SU-DHL-6 (cell line): ENCODE measurements around the gene HEATR3.

Experiments used
- H2AFZ ChIP-seq: fragments of 200-600 bp; sonication (generic); 2 replicates; pipeline ENCODE4 v1.6.1; 2014; ENCODE audit warnings: low read depth, mild to moderate bottlenecking, moderate library complexity, mixed read lengths, antibody characterized with exemption, low read length; ENCODE audit not compliant: severe bottlenecking
- H3F3A ChIP-seq: fragments of 200-600 bp; shearing (Covaris generic); 2 replicates; pipeline ENCODE4 v1.6.0; 2016; ENCODE audit warnings: antibody characterized with exemption, mild to moderate bottlenecking; ENCODE audit not compliant: insufficient read depth
- H3K27ac ChIP-seq: fragments of 200-600 bp; sonication (generic); 2 replicates; pipeline ENCODE4 v1.5.1; 2016; ENCODE audit warnings: low read depth, mild to moderate bottlenecking, low read length, moderate library complexity, mixed read lengths
- H3K27me3 ChIP-seq: fragments of 200-600 bp; sonication (generic), shearing (Covaris generic); 2 replicates; pipeline ENCODE4 v1.6.0; 2014; ENCODE audit warnings: mild to moderate bottlenecking, low read length
- H3K36me3 ChIP-seq: fragments of 200-600 bp; sonication (generic); 2 replicates; pipeline ENCODE4 v1.6.1; 2014; ENCODE audit warnings: mild to moderate bottlenecking, low read length, mixed read lengths
- H3K4me2 ChIP-seq: fragments of 300-600, 200-600 bp; shearing (Covaris generic), sonication (generic); 2 replicates; pipeline ENCODE4 v1.6.0; 2014; ENCODE audit warnings: low read length, low read depth, mild to moderate bottlenecking; ENCODE audit not compliant: poor library complexity, severe bottlenecking
- H3K4me3 ChIP-seq: fragments of 200-600 bp; sonication (generic); 2 replicates; pipeline ENCODE4 v1.5.1; 2014; ENCODE audit warnings: antibody characterized with exemption, low read length, mild to moderate bottlenecking, mixed read lengths; ENCODE audit not compliant: insufficient read depth, poor library complexity, severe bottlenecking
- H3K79me2 ChIP-seq: fragments of 200-600 bp; sonication (generic); 2 replicates; pipeline ENCODE4 v1.6.1; 2014; ENCODE audit warnings: mild to moderate bottlenecking, low read length, moderate library complexity; ENCODE audit not compliant: insufficient read depth
- H3K9ac ChIP-seq: fragments of 200-600 bp; sonication (generic); 2 replicates; pipeline ENCODE4 v1.7.0; 2014; ENCODE audit warnings: mild to moderate bottlenecking, low read length
- H3K9me2 ChIP-seq: fragments of 200-600 bp; sonication (generic); replicated peaks from 2 replicates; pipeline ENCODE4 v1.6.1; 2014; ENCODE audit warnings: low read length; ENCODE audit not compliant: insufficient read depth
- H3K9me3 ChIP-seq: fragments of 200-600 bp; sonication (generic); 2 replicates; pipeline ENCODE4 v1.6.1; 2014; ENCODE audit warnings: low read length, mixed read lengths; ENCODE audit not compliant: insufficient read depth
- H4K20me1 ChIP-seq: fragments of 200-600 bp; sonication (generic); 2 replicates; pipeline ENCODE4 v1.6.1; 2014; ENCODE audit warnings: low read depth, mild to moderate bottlenecking, antibody characterized with exemption, low read length, moderate library complexity, mixed read lengths
- EZH2phosphoT487 ChIP-seq: fragments of 200-600 bp; sonication (generic), shearing (Covaris generic); conservative IDR thresholded peaks from 2 replicates; pipeline ENCODE4 v1.6.1; 2018; ENCODE audit warnings: mild to moderate bottlenecking, antibody characterized with exemption, low read length, moderate library complexity, mixed read lengths
- TF ChIP-seq, protein P1 (sequence below): fragments of 200-600 bp; sonication (generic); IDR thresholded peaks from one replicate; pipeline ENCODE4 v1.5.1; 2017; ENCODE audit warnings: antibody characterized with exemption, mild to moderate bottlenecking, low read length, moderate library complexity; ENCODE audit not compliant: insufficient read depth, poor library complexity, severe bottlenecking

The HEATR3 gene

DNA sequence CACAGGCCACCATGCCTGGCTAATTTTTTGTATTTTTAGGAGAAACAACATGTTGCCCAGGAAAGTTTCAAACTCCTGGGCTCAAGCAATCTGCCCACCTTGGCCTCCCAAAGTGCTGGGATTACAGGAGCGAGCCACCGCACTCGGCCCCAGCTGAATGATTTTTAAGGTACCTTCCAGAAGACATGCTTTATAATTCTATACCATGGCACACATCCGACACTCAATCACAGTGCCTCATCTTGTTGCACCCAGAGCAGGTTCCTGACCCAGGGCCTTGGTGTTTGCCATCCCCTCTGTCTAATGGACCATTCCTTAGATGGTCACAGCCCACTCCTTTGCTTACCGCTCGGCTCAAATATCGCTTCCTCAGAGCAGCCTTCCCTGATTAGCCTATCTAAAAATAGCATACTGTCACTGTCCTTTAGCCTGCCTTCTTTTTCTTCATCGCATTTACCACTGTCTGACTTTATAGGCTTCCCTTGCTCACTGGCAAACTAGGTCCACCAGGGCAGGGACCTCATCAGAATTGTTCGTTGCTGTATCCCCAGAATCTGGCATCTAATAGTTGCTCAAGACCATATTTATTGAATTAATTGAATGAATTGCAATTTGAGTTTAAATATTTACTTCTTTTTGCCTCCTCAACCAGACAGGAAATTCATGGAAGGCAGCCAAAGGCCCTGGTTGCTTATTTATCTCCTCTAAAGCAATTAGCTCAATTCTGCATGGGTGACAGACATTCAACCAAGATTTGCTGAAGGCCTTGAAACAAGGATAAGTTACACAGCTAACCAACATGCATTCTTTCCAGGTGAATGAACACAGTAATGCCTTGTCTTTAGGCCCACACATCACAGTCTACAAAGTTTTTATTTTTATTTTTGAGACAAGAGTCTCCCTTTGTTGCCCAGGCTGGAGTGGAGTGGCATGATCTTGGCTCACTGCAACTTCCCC lies 81.0 kb downstream of the HEATR3 start:
- no peaks in the 10 kb centered on the region for H4K20me1 ChIP-seq
- no peak for TF ChIP-seq EZH2phosphoT487
- TF ChIP-seq, protein P1, sequence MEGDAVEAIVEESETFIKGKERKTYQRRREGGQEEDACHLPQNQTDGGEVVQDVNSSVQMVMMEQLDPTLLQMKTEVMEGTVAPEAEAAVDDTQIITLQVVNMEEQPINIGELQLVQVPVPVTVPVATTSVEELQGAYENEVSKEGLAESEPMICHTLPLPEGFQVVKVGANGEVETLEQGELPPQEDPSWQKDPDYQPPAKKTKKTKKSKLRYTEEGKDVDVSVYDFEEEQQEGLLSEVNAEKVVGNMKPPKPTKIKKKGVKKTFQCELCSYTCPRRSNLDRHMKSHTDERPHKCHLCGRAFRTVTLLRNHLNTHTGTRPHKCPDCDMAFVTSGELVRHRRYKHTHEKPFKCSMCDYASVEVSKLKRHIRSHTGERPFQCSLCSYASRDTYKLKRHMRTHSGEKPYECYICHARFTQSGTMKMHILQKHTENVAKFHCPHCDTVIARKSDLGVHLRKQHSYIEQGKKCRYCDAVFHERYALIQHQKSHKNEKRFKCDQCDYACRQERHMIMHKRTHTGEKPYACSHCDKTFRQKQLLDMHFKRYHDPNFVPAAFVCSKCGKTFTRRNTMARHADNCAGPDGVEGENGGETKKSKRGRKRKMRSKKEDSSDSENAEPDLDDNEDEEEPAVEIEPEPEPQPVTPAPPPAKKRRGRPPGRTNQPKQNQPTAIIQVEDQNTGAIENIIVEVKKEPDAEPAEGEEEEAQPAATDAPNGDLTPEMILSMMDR: no peak

DNA sequence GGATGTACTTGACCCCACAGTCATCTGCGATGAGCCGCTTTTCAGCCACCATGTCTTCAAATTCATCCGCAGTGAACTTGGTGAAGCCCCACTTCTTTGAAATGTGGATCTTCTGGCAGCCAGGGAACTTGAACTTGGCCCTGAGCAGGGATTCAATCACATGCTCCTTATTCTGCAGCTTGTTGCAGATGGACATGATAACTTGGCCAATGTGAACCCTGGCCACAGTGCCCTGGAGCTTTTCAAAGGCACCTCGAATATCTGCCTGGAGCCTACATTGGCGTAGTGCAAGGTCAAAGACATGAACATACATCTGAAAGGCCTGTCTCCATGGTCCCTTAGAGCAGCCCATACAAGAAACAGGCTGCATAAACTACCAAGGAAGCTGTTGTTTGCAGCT lies 85.6 kb downstream of the HEATR3 start:
- Histone ChIP-seq H3F3A (peaks cover 15% of the 10 kb centered on the region; the same call in 1 of the 2 replicates), H3K4me3 (no peak overlapping the region), H3K9ac (no peak overlapping the region), H2AFZ (no peak overlapping the region), H3K27me3 (no peaks in the 10 kb centered on the region), H3K79me2 (peaks cover 24% of the 10 kb centered on the region), H3K36me3 (no peaks in the 10 kb centered on the region; the same call in 1 of the 2 replicates), H3K9me2 (no peaks in the 10 kb centered on the region), H3K27ac (no peak overlapping the region), H3K9me3 (no peaks in the 10 kb centered on the region), H3K4me2 (no peak overlapping the region), H4K20me1 (peaks cover 6% of the 10 kb centered on the region; the same call in 1 of the 2 replicates)
- TF ChIP-seq EZH2phosphoT487: no peak
- TF ChIP-seq, protein P1: no peak

More for the DNA sequence above, 81.0 kb downstream of the HEATR3 start:
- Histone ChIP-seq H3K27ac (no peak overlapping the region), H3K27me3 (no peaks in the 10 kb centered on the region), H3K36me3 (no peaks in the 10 kb centered on the region), H3K9ac (no peak overlapping the region), H3K4me2 (no peak overlapping the region), H3K9me2 (no peaks in the 10 kb centered on the region), H3K9me3 (no peaks in the 10 kb centered on the region), H3K4me3 (no peak overlapping the region), H3K79me2 (no peaks in the 10 kb centered on the region), H3F3A (no peaks in the 10 kb centered on the region), H2AFZ (no peak overlapping the region)

DNA sequence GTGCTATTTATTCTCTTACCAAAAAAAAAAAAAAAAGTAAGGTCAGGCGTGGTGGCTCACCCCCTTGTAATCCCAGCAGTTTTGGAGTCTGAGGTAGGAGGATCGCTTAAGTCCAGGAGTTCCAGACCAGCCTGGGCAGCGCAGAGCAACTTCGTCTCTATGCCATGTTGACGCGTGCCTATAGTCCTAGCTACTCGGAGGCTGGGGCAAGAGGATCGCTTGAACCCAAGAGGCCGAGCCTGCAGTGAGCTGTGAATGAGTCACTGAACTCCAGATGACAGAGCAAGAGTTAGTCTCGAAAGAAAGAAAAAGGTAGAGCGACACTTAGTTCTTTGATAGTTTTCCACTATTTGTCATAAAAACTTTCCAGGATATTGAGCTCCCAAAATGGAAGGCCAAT lies 86.0 kb downstream of the HEATR3 start:
- peaks cover 6% of the 10 kb centered on the region; the same call in 1 of the 2 replicates for H4K20me1 ChIP-seq
- peaks cover 18% of the 10 kb centered on the region; the same call in 1 of the 2 replicates for H3F3A ChIP-seq
- H3K79me2 ChIP-seq: peaks cover 27% of the 10 kb centered on the region
- H3K36me3 ChIP-seq: no peaks in the 10 kb centered on the region; the same call in 1 of the 2 replicates
- peak overlapping the region; percentile 69 for H3K9ac ChIP-seq
- H3K9me2 ChIP-seq: no peaks in the 10 kb centered on the region
- H3K27me3 ChIP-seq: no peaks in the 10 kb centered on the region
- no peak overlapping the region for H3K27ac ChIP-seq
- H3K9me3 ChIP-seq: no peaks in the 10 kb centered on the region
- H3K4me2 ChIP-seq: peak overlapping the region; percentile 77
- H2AFZ ChIP-seq: peak overlapping the region; percentile 95
- no peak for TF ChIP-seq EZH2phosphoT487
- TF ChIP-seq, protein P1: no peak
- H3K4me3 ChIP-seq: no peak overlapping the region
